Activated CD4-positive, CD25-positive, alpha-beta regulatory T cell (primary cell): Measurements from ENCODE around the gene POLDIP3.
"Not testable (repeated sequence)": the region's sequence is repeated elsewhere in the genome, so short reads cannot be mapped to it uniquely, and the experiment has no call there.

Experiments used
- DNase-seq, 4 experiments: peaks; one replicate each; lab custom pipeline; 2025; lab: John Stamatoyannopoulos, UW

The POLDIP3 gene

GRCh38 chr22:42586381-42586780, 28.3 kb downstream of the POLDIP3 start:
- no peak for DNase-seq

DNA sequence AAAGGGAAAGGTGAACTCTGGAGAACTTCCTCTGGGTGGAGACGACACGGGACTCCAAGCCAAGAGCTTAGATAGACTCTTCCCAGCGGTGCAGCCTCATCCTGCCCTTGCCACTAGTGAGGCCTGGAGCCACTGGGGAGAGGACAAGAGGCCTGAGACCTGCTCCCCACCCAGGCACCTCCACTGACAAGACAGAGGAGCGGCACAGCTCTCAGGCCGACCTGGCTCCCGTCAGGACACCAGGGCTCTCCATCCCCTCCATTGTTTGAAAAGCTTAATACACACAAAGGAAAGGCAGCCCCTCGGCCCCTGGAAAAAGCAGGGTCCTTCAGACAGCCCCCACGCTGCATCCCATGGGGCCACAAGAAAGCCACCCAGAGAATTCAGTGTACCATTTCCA, 29.6 kb downstream of the POLDIP3 start:
- no peak for DNase-seq

GRCh38 chr22:42584364-42584940, 30.2 kb downstream of the POLDIP3 start:
- DNase-seq, result no peak

GRCh38 chr22:42582987-42583386, 31.7 kb downstream of the POLDIP3 start:
- DNase-seq, result no peak

GRCh38 chr22:42581762-42582716, 32.6 kb downstream of the POLDIP3 start:
- DNase-seq, result peak; percentile 70 to 77 (median 74)

GRCh38 chr22:42581194-42581761, 33.4 kb downstream of the POLDIP3 start:
- DNase-seq, result not testable (repeated sequence)

GRCh38 chr22:42580040-42580439, 34.6 kb downstream of the POLDIP3 start:
- not testable (repeated sequence) for DNase-seq

DNA sequence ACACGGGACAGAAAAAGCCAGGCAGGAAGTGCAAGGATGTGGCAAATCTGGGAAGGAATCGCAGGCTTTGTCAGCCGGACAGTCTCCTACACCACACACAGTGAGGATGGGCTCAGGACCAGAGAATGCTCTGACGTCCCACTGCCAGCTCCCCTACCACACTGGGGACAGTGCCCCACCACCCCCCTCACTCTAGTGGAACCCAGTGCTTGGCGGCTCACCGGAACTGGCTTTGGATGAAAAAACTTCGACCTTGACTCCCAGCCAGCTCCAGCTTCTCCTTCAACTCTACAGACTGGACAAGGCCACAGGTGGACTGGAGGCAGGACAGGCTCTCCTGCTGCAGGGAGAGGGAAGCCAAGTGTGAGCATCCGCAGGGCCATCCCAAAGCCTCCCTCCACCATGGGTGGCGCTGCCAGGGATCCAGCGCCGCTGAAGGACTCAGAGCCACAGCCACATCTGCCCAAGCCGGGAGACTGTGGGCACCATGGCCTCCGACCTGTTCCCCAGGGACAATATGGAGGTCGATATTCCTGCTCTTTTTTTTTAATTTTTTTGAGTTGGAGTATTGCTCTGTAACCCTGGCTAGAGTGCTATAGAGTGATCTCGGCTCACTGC, 37.0 kb downstream of the POLDIP3 start:
- no peak for DNase-seq

DNA sequence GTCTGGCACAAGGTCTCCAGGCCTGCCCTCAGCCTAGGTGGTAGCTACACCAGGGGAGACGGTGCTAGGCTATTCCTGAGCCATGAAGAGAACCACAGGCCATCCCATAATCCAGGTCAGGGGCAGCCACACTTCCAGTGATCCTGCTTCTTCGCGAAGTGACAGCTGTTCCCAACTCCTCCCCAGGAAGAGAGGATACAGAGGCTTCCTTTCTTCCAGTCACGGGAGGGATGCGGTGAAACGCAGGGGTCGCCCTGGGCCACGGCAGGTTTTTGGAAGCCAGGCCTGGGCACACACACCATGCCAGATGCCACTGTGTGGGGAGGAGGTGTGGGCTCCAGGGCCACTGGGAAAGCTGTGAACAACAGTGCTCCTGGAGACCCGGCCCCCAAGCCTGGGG, 37.5 kb downstream of the POLDIP3 start:
- DNase-seq, result not testable (repeated sequence)

- not testable (repeated sequence) for DNase-seq
Observed at GRCh38 chr22:42575996-42576574, 38.6 kb downstream of the POLDIP3 start.

DNA sequence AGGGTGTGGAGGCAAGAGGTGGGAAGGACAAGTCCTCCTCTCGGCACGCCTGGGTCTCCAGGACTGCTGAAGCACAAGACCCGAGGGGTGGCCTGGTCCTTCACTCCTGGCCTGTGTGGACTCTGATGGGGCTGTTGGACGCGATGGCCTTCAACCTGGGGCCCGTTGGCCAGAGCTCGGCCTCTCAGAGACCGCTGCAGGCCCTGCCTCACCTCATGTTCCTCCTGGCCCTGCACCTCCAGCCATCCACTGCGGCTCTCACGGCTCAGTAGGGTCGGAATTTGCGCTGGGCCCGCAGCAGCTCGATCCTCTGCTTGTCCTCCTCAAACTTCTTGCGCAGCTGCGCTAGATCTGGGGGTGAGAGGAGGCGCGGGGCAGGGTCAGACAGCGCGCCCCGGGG, 40.2 kb downstream of the POLDIP3 start:
- not testable (repeated sequence) for DNase-seq

DNA sequence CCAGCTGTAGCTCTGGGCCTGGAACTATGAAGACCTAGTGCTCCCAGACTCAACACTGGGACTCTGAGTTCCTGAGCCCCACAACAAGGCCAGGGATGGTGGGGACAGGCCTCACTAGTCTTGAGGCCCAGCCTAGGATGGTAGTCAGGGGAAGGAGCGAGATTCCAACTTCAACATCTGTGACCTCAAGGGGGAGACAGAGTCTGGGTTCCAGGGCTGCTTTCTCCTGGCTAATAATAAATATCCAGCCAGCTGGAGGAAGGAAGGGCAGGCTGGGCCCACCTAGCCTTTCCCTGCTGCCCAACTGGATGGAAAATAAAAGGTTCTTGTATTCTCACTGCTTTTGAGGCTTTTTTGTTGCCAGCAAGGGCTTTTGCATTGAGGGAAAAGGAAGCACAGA, 40.6 kb downstream of the POLDIP3 start:
- DNase-seq, result not testable (repeated sequence)

DNA sequence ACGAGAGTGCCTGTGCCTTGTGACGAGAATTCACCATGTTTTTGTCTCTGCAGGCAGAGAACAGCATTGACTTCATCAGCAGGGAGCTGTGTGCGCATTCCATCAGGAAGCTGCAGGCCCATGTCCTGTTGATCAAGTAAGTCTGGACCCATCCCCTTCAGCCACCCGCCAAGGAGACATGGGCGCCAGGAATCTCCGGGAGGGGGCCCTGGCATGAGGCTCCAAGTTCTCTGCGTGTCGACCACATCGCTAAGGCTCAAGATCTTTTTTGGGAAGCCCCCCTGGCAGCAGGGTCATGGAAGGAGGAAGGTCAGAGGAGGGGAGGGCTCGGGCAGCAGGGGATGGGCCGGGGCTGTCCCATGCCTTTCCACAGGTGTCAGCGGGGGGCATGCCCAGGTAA, 43.6 kb downstream of the POLDIP3 start:
- not testable (repeated sequence) for DNase-seq

DNA sequence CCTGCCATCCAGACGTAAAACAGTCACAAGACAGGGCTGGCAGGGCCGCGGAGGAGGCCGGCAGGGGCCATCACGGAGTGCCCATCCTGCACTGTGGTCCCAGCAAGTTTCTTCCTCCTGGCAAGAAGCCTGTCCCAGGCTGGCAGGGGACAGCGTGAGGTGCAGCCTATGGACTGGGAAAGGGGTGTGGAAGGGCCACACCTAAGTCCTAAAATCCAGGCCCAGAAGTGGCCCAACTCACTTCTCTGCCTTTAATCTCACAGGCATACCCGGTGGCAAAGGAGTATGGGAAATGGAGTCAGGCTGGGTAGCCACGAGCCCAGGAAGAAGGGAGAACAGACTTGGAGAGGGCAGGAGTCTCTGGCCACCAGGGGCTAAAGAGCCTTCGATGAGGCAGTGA, 44.1 kb downstream of the POLDIP3 start:
- not testable (repeated sequence) for DNase-seq

- not testable (repeated sequence) for DNase-seq
Observed at GRCh38 chr22:42567950-42568349, 46.7 kb downstream of the POLDIP3 start.

DNA sequence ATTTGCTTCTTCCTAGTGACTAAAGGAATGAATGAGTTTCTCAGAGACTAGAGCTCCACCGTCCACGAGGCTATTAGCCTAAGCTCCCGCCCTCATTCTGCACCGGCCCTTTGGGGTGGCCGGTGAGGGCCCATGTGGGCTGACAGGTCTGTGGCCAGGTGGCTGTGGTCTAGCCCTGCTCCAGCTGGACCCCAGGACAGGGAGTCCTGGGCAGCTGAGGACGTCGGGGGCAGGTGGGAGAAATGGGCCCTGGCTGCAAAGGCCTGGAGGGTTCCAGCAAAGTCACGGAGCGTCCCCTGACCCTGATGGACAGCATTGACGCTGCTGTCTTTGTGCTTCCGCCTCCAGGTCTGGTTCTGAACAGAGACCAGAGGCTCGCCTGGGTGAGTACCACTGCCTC, 48.7 kb downstream of the POLDIP3 start:
- DNase-seq, result no peak

- no peak for DNase-seq
Observed at GRCh38 chr22:42564699-42565098, 50.0 kb downstream of the POLDIP3 start.

GRCh38 chr22:42563943-42564342, 50.7 kb downstream of the POLDIP3 start:
- not testable (repeated sequence) for DNase-seq

DNA sequence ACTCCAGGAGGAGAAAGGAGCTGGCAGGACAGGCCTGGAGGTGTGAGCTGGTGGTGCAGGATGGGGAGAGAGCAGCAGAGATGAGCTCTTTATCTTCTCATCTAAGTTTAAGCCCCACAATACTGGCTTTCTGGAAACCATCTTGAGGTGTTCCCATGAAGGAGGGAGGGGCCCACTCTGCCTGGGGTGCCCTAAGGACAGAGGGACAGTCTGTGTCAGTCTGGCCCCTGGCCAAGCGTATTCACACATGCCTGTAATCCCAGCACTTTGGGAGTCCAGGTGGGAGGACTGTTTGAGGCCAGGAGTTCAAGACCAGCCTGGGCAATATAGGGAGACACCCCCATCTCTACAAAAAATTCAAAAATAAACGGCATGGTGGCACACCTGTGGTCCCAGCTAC, 52.0 kb downstream of the POLDIP3 start:
- no peak for DNase-seq

GRCh38 chr22:42562279-42562678, 52.4 kb downstream of the POLDIP3 start:
- DNase-seq, result no peak

GRCh38 chr22:42561856-42562255, 52.8 kb downstream of the POLDIP3 start:
- no peak for DNase-seq

- DNase-seq, result no peak
Observed at GRCh38 chr22:42560781-42561180, 53.9 kb downstream of the POLDIP3 start.
